Liver (tissue), 3 donors: ENCODE data around the gene HEYL.

Source experiments
- JUND ChIP-seq, 2 donors: IDR thresholded peaks; 2 replicates each; pipeline ENCODE4 v1.6.1; 2016; ENCODE audit warnings: antibody characterized with exemption in 2 of 2
- NR2F2 ChIP-seq: IDR thresholded peaks from 2 replicates; pipeline ENCODE4 v1.6.1; 2016; ENCODE audit warnings: antibody characterized with exemption
- REST ChIP-seq: IDR thresholded peaks from 2 replicates; pipeline ENCODE4 v1.6.1; 2016; ENCODE audit warnings: antibody characterized with exemption, mild to moderate bottlenecking
- SP1 ChIP-seq: IDR thresholded peaks from 2 replicates; pipeline ENCODE4 v1.6.1; 2018; ENCODE audit warnings: antibody characterized with exemption, mild to moderate bottlenecking
- TAF1 ChIP-seq: conservative IDR thresholded peaks from 2 replicates; pipeline ENCODE4 v1.6.1; 2016; ENCODE audit warnings: antibody characterized with exemption, mild to moderate bottlenecking
- ZBTB33 ChIP-seq: IDR thresholded peaks from 2 replicates; pipeline ENCODE4 v1.6.1; 2016; ENCODE audit warnings: antibody characterized with exemption
- TF ChIP-seq, protein P1 (sequence below): fragments of 150-350 bp; IDR thresholded peaks from 2 replicates; pipeline ENCODE4 v1.5.1; 2017; ENCODE audit warnings: improper control_type of control experiment, low read depth, low read length; ENCODE audit not compliant: missing input control
- TF ChIP-seq, protein P2 (sequence below): IDR thresholded peaks from 2 replicates; pipeline ENCODE4 v1.6.1; 2016; ENCODE audit warnings: antibody characterized with exemption
- TF ChIP-seq, protein P3 (sequence below): IDR thresholded peaks from 2 replicates; pipeline ENCODE4 v1.6.1; 2016; ENCODE audit warnings: antibody characterized with exemption
- donor health status: healthy.
- donor health status: healthy.

DNA sequence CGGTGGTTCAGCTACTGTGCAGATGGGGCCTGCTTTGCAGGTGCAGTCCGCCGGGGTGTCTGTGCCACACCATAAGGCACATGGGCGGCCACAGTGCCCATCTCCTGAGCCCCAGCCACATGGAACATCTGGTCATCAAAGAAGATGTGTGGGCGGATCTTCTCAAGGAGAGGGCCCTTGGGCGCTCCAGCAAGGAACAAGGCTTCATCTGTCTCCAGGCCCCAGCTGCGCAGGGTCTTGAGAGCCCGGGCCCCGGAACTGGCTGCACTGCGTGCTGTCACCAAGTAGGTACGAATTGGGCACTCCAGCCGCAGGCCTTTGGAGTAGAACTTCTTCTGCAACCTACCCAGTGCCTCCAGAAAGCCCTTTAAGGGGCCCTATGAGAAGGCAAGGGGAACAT lies 19.7 kb upstream of the HEYL start:
- TF ChIP-seq, protein P1, sequence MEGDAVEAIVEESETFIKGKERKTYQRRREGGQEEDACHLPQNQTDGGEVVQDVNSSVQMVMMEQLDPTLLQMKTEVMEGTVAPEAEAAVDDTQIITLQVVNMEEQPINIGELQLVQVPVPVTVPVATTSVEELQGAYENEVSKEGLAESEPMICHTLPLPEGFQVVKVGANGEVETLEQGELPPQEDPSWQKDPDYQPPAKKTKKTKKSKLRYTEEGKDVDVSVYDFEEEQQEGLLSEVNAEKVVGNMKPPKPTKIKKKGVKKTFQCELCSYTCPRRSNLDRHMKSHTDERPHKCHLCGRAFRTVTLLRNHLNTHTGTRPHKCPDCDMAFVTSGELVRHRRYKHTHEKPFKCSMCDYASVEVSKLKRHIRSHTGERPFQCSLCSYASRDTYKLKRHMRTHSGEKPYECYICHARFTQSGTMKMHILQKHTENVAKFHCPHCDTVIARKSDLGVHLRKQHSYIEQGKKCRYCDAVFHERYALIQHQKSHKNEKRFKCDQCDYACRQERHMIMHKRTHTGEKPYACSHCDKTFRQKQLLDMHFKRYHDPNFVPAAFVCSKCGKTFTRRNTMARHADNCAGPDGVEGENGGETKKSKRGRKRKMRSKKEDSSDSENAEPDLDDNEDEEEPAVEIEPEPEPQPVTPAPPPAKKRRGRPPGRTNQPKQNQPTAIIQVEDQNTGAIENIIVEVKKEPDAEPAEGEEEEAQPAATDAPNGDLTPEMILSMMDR, result no peak
- TF ChIP-seq NR2F2 (no peak), REST (no peak), SP1 (no peak), TAF1 (no peak), JUND (IDR thresholded peaks at IDR 0.05) (no peak), ZBTB33 (no peak)
- TF ChIP-seq, protein P2, sequence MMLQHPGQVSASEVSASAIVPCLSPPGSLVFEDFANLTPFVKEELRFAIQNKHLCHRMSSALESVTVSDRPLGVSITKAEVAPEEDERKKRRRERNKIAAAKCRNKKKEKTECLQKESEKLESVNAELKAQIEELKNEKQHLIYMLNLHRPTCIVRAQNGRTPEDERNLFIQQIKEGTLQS, result no peak
- TF ChIP-seq, protein P3, sequence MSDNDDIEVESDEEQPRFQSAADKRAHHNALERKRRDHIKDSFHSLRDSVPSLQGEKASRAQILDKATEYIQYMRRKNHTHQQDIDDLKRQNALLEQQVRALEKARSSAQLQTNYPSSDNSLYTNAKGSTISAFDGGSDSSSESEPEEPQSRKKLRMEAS, result no peak
